ENCODE measurements around the gene REXO4. TPM values are rescaled to one million over a fixed set of nuclear protein-coding genes. Genes with fewer than 3 reads are reported as not detected.

REXO4 gene
- total and polyA plus RNA-seq, 2 of the 8 experiments (the other 6 are each of a cell fraction or from before 2014, with no cell fraction given), result 19.1 to 38.3 TPM

- TF ChIP-seq CHD7 (IDR thresholded peaks at IDR 0.05; ENCODE audit: insufficient replicate concordance, low read length), result no peak
- TF ChIP-seq CBX8 (IDR thresholded peaks at IDR 0.05; ENCODE audit: borderline replicate concordance, low read depth, low read length), result no peak
- no peak for TF ChIP-seq CEBPB (IDR thresholded peaks at IDR 0.05; ENCODE audit: low read depth, low read length)
- no peak for TF ChIP-seq NANOG (IDR thresholded peaks at IDR 0.05; ENCODE audit: insufficient read depth, low read depth, low read length, poor library complexity, severe bottlenecking)
- TF ChIP-seq GABPA (IDR thresholded peaks at IDR 0.05; ENCODE audit: borderline replicate concordance, insufficient read depth, low read length), result no peak
- no peak for TF ChIP-seq CBX5 (IDR thresholded peaks at IDR 0.05; ENCODE audit: low read depth, low read length)
- no peak for TF ChIP-seq TAF1 (IDR thresholded peaks at IDR 0.05; ENCODE audit: low read depth, low read length)
- no peak for TF ChIP-seq SP2 (IDR thresholded peaks at IDR 0.05; ENCODE audit: low read length)
- TF ChIP-seq SIX5 (IDR thresholded peaks at IDR 0.05; ENCODE audit: low read depth, low read length), result no peak
- no peak for TF ChIP-seq HDAC2 (IDR thresholded peaks at IDR 0.05; ENCODE audit: borderline replicate concordance in 1 of 2, low read depth in 2 of 2, low read length in 2 of 2)
- TF ChIP-seq ATF3 (IDR thresholded peaks at IDR 0.05; ENCODE audit: insufficient read depth, low read depth, low read length), result no peak
These were observed 6.4 kb upstream of the REXO4 start (continued) for GRCh38 chr9:133424187-133424586.

Measured in H1 (cell line).